ENCODE results near the gene TSPEAR.
"Not testable (repeated sequence)": the region's sequence is repeated elsewhere in the genome, so short reads cannot be mapped to it uniquely, and the experiment has no call there.

DNA sequence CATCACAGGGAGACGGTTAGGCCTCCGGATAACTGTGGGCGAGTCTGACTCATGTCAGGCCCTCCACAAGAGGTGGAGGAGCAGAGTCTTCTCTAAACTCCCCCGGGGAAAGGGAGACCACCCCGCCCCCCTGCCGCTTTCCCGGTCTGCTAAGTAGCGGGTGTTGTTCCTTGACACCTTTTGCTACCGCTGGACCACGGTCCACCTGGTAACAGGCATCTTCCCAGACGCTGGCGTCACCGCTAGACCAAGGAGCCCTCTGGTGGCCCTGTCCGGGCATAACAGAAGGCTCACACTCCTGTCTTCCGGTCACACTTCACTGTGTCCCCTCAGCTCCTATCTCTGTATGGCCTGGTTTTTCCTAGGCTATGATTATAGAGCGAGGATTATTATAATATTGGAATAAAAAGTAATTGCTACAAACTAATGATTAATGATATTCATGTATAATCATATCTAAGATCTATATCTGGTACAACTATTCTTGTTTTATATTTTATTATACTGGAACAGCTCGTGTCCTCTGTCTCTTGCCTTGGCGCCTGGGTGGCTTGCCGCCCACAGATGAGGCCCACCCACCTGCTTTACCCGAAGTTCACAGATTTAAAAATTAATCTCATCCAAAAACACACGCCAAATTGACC is 231.7 kb downstream of the TSPEAR start:
- TF ChIP-seq POLR2A, EP300 (IDR thresholded peaks at IDR 0.05): not testable (repeated sequence)
- TF ChIP-seq CTCF (IDR thresholded peaks at IDR 0.05) = peak in 5 of 7 experiments; percentile 54 to 67 (median 65)
